ENCODE results near the gene PRPF6. TPM values are rescaled to one million over a fixed set of nuclear protein-coding genes. Genes with fewer than 3 reads are reported as not detected.
A peak's percentile ranks its signal among the peaks of the same experiment; 100 is the strongest.

PRPF6 gene
- total and polyA plus RNA-seq, 2 of the 13 experiments (the other 11 are each of a cell fraction or from before 2014, with no cell fraction given), result 63.7 to 101 TPM

DNA sequence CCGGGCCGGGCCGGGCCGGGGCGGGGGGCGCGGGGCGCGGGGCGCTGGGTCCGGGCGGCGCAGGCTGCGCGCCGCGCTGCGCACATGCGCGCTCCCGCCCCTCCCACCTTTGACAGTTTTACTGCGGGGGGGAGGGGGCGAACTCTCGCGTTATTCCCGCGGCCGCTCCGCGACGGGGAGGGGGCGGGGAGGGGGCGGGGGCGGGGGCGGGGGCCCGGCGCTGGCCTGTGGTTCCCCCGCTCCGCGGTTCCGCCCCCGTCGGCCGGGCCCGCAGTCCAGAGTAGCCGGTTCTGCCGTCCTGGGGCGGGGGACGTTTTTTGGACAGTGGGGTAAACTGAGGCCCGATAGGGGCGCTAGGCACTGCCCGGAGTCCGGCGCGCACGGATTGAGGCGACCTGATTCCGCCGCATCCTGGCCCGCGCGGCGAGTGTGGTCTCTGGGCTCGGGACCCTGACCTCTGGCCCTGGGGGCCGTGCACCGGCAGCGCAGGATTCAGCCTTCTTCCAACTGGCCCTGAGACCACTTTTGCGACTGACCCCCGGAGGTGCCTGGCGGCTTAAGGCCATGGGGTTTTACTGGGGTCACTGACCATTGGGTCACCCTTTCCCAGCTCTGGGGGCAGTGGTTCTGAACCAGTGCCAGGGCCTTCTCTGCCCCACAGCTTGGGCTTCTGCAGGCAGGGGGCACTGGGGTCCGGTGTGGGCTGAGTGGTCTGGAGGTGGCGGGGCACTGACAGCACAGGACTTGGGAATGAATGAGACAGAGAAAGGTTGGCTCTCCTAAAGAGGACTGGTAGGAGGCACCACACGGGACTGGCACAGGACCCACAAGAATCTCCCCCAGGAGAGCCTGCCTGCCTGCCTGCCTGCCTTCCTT lies 10.9 kb upstream of the PRPF6 start, which contains the start of gene ZNF512B (continued):
- TF ChIP-seq, protein P1, sequence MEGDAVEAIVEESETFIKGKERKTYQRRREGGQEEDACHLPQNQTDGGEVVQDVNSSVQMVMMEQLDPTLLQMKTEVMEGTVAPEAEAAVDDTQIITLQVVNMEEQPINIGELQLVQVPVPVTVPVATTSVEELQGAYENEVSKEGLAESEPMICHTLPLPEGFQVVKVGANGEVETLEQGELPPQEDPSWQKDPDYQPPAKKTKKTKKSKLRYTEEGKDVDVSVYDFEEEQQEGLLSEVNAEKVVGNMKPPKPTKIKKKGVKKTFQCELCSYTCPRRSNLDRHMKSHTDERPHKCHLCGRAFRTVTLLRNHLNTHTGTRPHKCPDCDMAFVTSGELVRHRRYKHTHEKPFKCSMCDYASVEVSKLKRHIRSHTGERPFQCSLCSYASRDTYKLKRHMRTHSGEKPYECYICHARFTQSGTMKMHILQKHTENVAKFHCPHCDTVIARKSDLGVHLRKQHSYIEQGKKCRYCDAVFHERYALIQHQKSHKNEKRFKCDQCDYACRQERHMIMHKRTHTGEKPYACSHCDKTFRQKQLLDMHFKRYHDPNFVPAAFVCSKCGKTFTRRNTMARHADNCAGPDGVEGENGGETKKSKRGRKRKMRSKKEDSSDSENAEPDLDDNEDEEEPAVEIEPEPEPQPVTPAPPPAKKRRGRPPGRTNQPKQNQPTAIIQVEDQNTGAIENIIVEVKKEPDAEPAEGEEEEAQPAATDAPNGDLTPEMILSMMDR (CRISPR knock-in tag; IDR thresholded peaks at IDR 0.05), result no peak; the same call in 1 of the 2 replicates
- TF ChIP-seq ZFP1 (CRISPR knock-in tag; IDR thresholded peaks at IDR 0.05) (no peak), ZBTB21 (CRISPR knock-in tag; IDR thresholded peaks at IDR 0.05) (no peak), AKNA (CRISPR knock-in tag; IDR thresholded peaks at IDR 0.05; ENCODE audit: borderline replicate concordance) (no peak), CREM (IDR thresholded peaks at IDR 0.05) (no peak), CREM (CRISPR knock-in tag; IDR thresholded peaks at IDR 0.05) (no peak), POLR2A (IDR thresholded peaks at IDR 0.05; ENCODE audit: insufficient read depth in 1 of 2, low read depth in 2 of 2, low read length in 2 of 2) (peak; percentile 33 to 55; a peak in 1 of 4 replicates), SATB2 (CRISPR knock-in tag; IDR thresholded peaks at IDR 0.05) (no peak), SMC3 (IDR thresholded peaks at IDR 0.05; ENCODE audit: low read length) (no peak), ZNF20 (CRISPR knock-in tag; IDR thresholded peaks at IDR 0.05) (no peak), ZNF761 (CRISPR knock-in tag; conservative IDR thresholded peaks at IDR 0.05) (peak; percentile 57; the same call in 1 of the 2 replicates), SMAD1 (CRISPR knock-in tag; IDR thresholded peaks at IDR 0.05; ENCODE audit: borderline replicate concordance, low read depth) (peak; percentile 62; the same call in 1 of the 2 replicates)
- TF ChIP-seq, protein P2, sequence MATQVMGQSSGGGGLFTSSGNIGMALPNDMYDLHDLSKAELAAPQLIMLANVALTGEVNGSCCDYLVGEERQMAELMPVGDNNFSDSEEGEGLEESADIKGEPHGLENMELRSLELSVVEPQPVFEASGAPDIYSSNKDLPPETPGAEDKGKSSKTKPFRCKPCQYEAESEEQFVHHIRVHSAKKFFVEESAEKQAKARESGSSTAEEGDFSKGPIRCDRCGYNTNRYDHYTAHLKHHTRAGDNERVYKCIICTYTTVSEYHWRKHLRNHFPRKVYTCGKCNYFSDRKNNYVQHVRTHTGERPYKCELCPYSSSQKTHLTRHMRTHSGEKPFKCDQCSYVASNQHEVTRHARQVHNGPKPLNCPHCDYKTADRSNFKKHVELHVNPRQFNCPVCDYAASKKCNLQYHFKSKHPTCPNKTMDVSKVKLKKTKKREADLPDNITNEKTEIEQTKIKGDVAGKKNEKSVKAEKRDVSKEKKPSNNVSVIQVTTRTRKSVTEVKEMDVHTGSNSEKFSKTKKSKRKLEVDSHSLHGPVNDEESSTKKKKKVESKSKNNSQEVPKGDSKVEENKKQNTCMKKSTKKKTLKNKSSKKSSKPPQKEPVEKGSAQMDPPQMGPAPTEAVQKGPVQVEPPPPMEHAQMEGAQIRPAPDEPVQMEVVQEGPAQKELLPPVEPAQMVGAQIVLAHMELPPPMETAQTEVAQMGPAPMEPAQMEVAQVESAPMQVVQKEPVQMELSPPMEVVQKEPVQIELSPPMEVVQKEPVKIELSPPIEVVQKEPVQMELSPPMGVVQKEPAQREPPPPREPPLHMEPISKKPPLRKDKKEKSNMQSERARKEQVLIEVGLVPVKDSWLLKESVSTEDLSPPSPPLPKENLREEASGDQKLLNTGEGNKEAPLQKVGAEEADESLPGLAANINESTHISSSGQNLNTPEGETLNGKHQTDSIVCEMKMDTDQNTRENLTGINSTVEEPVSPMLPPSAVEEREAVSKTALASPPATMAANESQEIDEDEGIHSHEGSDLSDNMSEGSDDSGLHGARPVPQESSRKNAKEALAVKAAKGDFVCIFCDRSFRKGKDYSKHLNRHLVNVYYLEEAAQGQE (IDR thresholded peaks at IDR 0.05; ENCODE audit: borderline replicate concordance in 1 of 2, low read depth in 1 of 2, low read length in 2 of 2), result no peak
- TF ChIP-seq, protein P3, sequence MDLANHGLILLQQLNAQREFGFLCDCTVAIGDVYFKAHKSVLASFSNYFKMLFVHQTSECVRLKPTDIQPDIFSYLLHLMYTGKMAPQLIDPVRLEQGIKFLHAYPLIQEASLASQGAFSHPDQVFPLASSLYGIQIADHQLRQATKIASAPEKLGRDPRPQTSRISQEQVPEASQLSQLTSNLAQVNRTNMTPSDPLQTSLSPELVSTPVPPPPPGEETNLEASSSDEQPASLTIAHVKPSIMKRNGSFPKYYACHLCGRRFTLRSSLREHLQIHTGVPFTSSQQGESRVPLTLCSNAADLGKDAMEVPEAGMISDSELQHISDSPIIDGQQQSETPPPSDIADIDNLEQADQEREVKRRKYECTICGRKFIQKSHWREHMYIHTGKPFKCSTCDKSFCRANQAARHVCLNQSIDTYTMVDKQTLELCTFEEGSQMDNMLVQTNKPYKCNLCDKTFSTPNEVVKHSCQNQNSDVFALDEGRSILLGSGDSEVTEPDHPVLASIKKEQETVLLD (CRISPR knock-in tag; IDR thresholded peaks at IDR 0.05; ENCODE audit: low read depth), result peak; percentile 55; the same call in 1 of the 2 replicates

All from HepG2 (cell line).